ENCODE results near the gene SDK1.

- TF ChIP-seq POLR2A (IDR thresholded peaks at IDR 0.05) (no peak), CTCF (IDR thresholded peaks at IDR 0.05) (no peak), POLR2AphosphoS5 (IDR thresholded peaks at IDR 0.05; ENCODE audit: insufficient read depth in 1 of 2, low read depth in 1 of 2) (no peak)
Observed at GRCh38 chr7:3892686-3893085, 591.6 kb downstream of the SDK1 start.

Data from vagina (tissue), 2 donors.